Neural progenitor cell (in vitro differentiated cells): ENCODE results near the gene MANF. TPM values are rescaled to one million over a fixed set of nuclear protein-coding genes. Genes with fewer than 3 reads are reported as not detected.

Source experiments
- DNase-seq: peaks from one replicate; pipeline ENCODE4 v3.0.0-alpha.2; 2016; ENCODE audit warnings: low spot score
- H2AFZ ChIP-seq: fragments of 200-600 bp; sonication (generic); replicated peaks from 2 replicates; pipeline ENCODE4 v1.6.1; 2016; ENCODE audit warnings: antibody characterized with exemption
- H3F3A ChIP-seq: fragments of 200-600 bp; sonication (generic); 2 replicates; pipeline ENCODE4 v1.6.1; 2016; ENCODE audit warnings: antibody characterized with exemption, low read depth
- H3K27ac ChIP-seq: fragments of 200-600 bp; sonication (generic); 2 replicates; pipeline ENCODE4 v1.5.1; 2016; ENCODE audit warnings: mild to moderate bottlenecking
- H3K27me3 ChIP-seq: fragments of 200-600 bp; sonication (generic); 2 replicates; pipeline ENCODE4 v1.6.1; 2016; ENCODE audit warnings: mild to moderate bottlenecking, moderate library complexity
- H3K36me3 ChIP-seq: fragments of 200-600 bp; sonication (generic); 2 replicates; pipeline ENCODE4 v1.5.1; 2016
- H3K4me1 ChIP-seq: fragments of 200-600 bp; sonication (generic); 2 replicates; pipeline ENCODE4 v1.6.1; 2016; ENCODE audit warnings: mixed run types
- H3K4me2 ChIP-seq: fragments of 200-600 bp; sonication (generic); 2 replicates; pipeline ENCODE4 v1.6.1; 2016
- H3K4me3 ChIP-seq: fragments of 200-600 bp; sonication (generic); 2 replicates; pipeline ENCODE4 v1.5.1; 2016
- H3K79me2 ChIP-seq: fragments of 200-600 bp; sonication (generic); 2 replicates; pipeline ENCODE4 v1.6.1; 2016; ENCODE audit warnings: low read depth
- H3K9ac ChIP-seq: fragments of 200-600 bp; sonication (generic); 2 replicates; pipeline ENCODE4 v1.6.1; 2016
- H3K9me3 ChIP-seq: fragments of 200-600 bp; sonication (generic); 2 replicates; pipeline ENCODE4 v1.5.1; 2016; ENCODE audit warnings: low read depth
- H4K20me1 ChIP-seq: fragments of 200-600 bp; sonication (generic); 2 replicates; pipeline ENCODE4 v1.6.1; 2016; ENCODE audit warnings: low read depth
- H3K27ac Mint-ChIP-seq: 3 replicates; pipeline ENCODE4 v1.8.0; 2021; ENCODE audit warnings: mixed read lengths
- H3K27me3 Mint-ChIP-seq: 2 replicates; pipeline ENCODE4 v1.8.0; 2022; ENCODE audit warnings: low read depth, mild to moderate bottlenecking, inconsistent platforms, moderate library complexity, mixed read lengths; ENCODE audit not compliant: insufficient read depth
- H3K36me3 Mint-ChIP-seq: 3 replicates; pipeline ENCODE4 v1.8.0; 2021; ENCODE audit warnings: mixed read lengths
- H3K4me1 Mint-ChIP-seq: 3 replicates; pipeline ENCODE4 v1.8.0; 2021; ENCODE audit warnings: mixed read lengths
- H3K4me3 Mint-ChIP-seq: 3 replicates; pipeline ENCODE4 v1.8.0; 2021; ENCODE audit warnings: mild to moderate bottlenecking, moderate library complexity, mixed read lengths
- H3K9me3 Mint-ChIP-seq: 3 replicates; pipeline ENCODE4 v1.8.0; 2020; ENCODE audit warnings: mixed read lengths
- CTCF ChIP-seq: fragments of 200-600 bp; sonication (generic); IDR thresholded peaks from 2 replicates; pipeline ENCODE4 v1.5.1; 2017; ENCODE audit warnings: antibody characterized with exemption, mild to moderate bottlenecking
- EZH2 ChIP-seq: fragments of 200-600 bp; sonication (generic); IDR thresholded peaks from 2 replicates; pipeline ENCODE4 v1.6.1; 2017; ENCODE audit warnings: antibody characterized with exemption, mild to moderate bottlenecking, moderate library complexity
- EZH2phosphoT487 ChIP-seq: fragments of 200-600 bp; sonication (generic); IDR thresholded peaks from 2 replicates; pipeline ENCODE4 v1.6.1; 2017; ENCODE audit warnings: antibody characterized with exemption
- total RNA-seq: library from RNA; depleted of rRNA; stranded (reverse); fragments of >200 nt; gene quantifications from 2 replicates; pipeline ENCODE4 v1.2.3, GENCODE V29; 2015; ENCODE audit warnings: low replicate concordance

MANF gene
- total RNA-seq, 1 donor from 2014 or later: 68.9 TPM

DNA sequence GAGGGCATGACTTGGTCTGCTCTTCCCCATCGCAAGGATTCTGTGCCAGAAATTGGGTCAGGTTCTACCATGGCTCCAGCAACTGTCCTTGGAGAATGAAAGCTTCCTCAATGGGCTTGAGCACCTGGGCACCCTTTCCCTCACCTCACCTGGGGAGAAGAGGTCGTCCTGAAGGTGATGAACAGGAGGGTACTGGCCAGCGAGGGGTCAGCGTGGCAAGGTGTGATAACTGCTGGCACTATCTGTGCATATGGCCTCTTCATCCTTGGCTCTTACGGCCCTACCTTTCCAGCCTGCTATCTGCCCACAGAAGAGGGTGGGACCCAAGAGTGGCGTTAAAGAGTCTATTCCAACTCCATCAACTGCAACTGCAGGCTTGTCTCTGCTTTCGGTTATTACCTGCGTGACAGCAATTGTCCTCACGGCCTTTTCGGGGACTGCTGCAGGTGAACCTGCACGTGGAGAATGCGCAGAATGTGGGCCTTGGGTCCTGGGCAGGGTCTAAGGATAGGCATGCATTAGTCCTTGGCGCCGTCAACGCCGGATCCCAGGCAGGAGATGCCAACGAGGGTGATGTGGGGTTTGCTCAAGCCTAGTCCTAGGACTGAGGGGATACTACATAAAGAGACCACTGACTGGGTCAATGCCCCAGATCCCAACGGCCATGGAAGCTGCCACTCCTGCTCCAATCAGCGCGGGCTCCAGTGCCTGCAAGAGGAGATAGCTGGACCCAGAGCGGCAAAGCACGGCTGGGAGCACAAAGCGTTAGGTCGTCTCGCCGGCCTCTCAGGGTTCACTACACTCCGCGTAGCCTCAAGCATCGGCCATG lies 5.4 kb downstream of the MANF start:
- H3K27me3 ChIP-seq: no peaks in the 10 kb centered on the region
- peaks cover 60% of the 10 kb centered on the region for H3F3A ChIP-seq
- H3K9ac ChIP-seq: no peak overlapping the region
- peaks cover 38% of the 10 kb centered on the region for H3K4me1 ChIP-seq
- no peaks in the 10 kb centered on the region for H3K9me3 ChIP-seq
- no peak for DNase-seq
- no peak overlapping the region for H2AFZ ChIP-seq
- peaks cover 71% of the 10 kb centered on the region for H3K79me2 ChIP-seq
- peak overlapping the region; percentile 50 for H3K27ac Mint-ChIP-seq
- peaks cover 47% of the 10 kb centered on the region for H3K36me3 Mint-ChIP-seq
- H3K4me3 ChIP-seq: peak overlapping the region; percentile 29
- H3K4me3 Mint-ChIP-seq: peak overlapping the region; percentile 83
- peaks cover 52% of the 10 kb centered on the region for H3K4me1 Mint-ChIP-seq
- H3K36me3 ChIP-seq: peaks cover 14% of the 10 kb centered on the region
- H3K9me3 Mint-ChIP-seq: peaks cover 14% of the 10 kb centered on the region
- TF ChIP-seq EZH2 (no peak), CTCF (no peak), EZH2phosphoT487 (no peak)
- H3K4me2 ChIP-seq: peak overlapping the region; percentile 66
- no peak overlapping the region for H3K27ac ChIP-seq
- peaks cover 13% of the 10 kb centered on the region for H3K27me3 Mint-ChIP-seq
- H4K20me1 ChIP-seq: peaks cover 71% of the 10 kb centered on the region

DNA sequence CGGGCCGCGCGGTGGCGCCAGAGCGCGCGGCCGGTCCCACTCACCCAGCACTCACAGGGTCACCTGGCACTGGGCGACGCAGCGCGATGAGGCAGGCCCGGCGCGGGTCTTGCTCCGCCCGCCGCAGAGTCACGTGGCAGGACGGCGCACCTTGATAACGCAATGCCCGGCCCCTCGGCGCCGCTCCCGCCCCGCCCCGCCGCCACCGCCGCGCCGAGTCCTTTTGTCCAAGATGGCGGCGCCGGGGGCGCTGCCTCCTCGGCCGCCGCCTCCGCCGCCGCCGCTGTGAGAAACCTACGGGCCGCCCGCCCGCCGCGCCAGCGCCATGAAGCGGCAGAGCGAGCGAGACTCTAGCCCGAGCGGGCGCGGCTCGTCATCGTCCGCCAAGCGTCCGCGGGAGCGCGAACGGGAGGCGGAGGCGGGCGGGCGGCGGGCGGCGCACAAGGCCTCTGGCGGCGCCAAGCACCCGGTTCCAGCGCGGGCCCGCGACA lies 6.0 kb downstream of the MANF start, which contains the start of gene RBM15B:
Gene RBM15B (plus strand): TSS at position 211 of the 491 bp plus-strand sequence. CDS start 115 bp downstream, at position 326.
- peak within 1 kb of the TSS; percentile 87 for H3K4me3 Mint-ChIP-seq
- Histone ChIP-seq H3K9ac (peak within 1 kb of the TSS; percentile 99), H3K4me3 (peak within 1 kb of the TSS; percentile 92), H3F3A (peaks cover 65% of the 10 kb centered on the region), H3K9me3 (no peaks in the 10 kb centered on the region), H3K4me2 (peak within 1 kb of the TSS; percentile 96), H3K79me2 (peaks cover 71% of the 10 kb centered on the region), H4K20me1 (peaks cover 73% of the 10 kb centered on the region), H3K36me3 (peaks cover 14% of the 10 kb centered on the region), H3K4me1 (peaks cover 36% of the 10 kb centered on the region), H3K27me3 (no peaks in the 10 kb centered on the region), H3K27ac (peak within 1 kb of the TSS; percentile 92), H2AFZ (peak within 1 kb of the TSS; percentile 80)
- H3K4me1 Mint-ChIP-seq: peaks cover 47% of the 10 kb centered on the region
- no peak for TF ChIP-seq EZH2phosphoT487
- TF ChIP-seq CTCF: peak; percentile 69
- peaks cover 48% of the 10 kb centered on the region for H3K36me3 Mint-ChIP-seq
- peak; percentile 99 for DNase-seq
- H3K27ac Mint-ChIP-seq: peak within 1 kb of the TSS; percentile 66
- peaks cover 15% of the 10 kb centered on the region for H3K27me3 Mint-ChIP-seq
- H3K9me3 Mint-ChIP-seq: peaks cover 14% of the 10 kb centered on the region

GRCh38 chr3:51391566-51392354 lies 6.7 kb downstream of the MANF start:
- H3K4me3 ChIP-seq: peak overlapping the region; percentile 92
- peak overlapping the region; percentile 80 for H2AFZ ChIP-seq
- Mint-ChIP-seq H3K27me3 (peaks cover 14% of the 10 kb centered on the region), H3K27ac (peak overlapping the region; percentile 66), H3K9me3 (peaks cover 14% of the 10 kb centered on the region), H3K36me3 (peaks cover 49% of the 10 kb centered on the region), H3K4me1 (peaks cover 46% of the 10 kb centered on the region), H3K4me3 (peak overlapping the region; percentile 87)
- no peaks in the 10 kb centered on the region for H3K9me3 ChIP-seq
- no peaks in the 10 kb centered on the region for H3K27me3 ChIP-seq
- peaks cover 14% of the 10 kb centered on the region for H3K36me3 ChIP-seq
- TF ChIP-seq EZH2phosphoT487: no peak
- TF ChIP-seq EZH2: no peak
- TF ChIP-seq CTCF: no peak
- peak; percentile 49 for DNase-seq
- peaks cover 73% of the 10 kb centered on the region for H4K20me1 ChIP-seq
- H3K79me2 ChIP-seq: peaks cover 67% of the 10 kb centered on the region
- H3K4me2 ChIP-seq: peak overlapping the region; percentile 96
- H3F3A ChIP-seq: peaks cover 65% of the 10 kb centered on the region
- peak overlapping the region; percentile 92 for H3K27ac ChIP-seq
- peak overlapping the region; percentile 99 for H3K9ac ChIP-seq
- H3K4me1 ChIP-seq: peaks cover 30% of the 10 kb centered on the region
